ENCODE data around the gene COL23A1.
"Not testable (repeated sequence)": the region's sequence is repeated elsewhere in the genome, so short reads cannot be mapped to it uniquely, and the experiment has no call there.

The COL23A1 gene

DNA sequence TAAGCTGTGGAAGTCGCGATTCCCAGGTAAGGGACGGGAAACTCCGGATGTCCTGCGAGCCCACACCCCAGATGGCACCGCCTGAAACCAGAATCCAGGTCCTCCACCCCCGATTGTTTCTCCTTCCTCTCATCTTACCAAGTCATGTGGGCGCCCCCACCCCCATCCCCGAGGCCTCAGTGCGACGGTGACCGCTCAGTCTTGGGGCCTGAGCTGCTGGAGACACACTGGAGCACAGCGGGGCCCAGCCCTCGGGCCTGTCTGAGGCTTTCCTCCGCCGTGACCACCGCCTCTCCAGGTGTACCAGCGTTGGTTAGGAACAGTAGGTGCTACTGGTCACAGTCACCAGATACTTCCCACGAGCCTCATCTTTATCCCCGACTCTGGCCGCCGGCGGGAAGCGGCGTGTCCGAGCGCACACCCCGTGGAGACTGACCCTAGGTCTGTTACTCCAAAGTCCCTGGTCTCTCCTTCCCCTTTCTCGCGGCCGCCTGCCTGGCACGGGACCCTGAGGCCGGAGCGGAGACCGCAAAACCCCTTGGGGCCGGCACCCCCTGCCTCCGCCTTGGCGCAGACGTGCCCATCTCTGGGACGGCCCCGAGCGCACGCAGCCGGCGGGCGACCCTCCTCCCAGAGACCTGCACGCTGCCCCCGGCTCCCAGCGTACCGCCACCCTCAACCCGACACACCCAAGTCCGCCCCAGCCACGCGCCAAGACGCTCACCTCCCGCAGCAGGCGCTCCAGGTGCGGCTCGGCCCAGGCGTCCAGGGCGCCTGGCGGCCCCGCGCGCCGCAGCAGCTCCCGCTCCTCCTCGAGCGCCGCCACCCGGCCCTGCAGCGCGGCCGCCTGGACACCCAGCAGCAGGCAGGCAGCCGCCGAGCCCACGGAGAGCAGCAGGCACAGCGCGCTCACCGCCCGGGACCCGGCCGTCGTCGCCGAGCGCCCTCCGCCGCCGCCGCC lies 733 bp downstream of the COL23A1 start:
- DNase-seq (ENCODE audit: extremely low read depth in 1 of 2, low read depth in 1 of 2), result no peak

DNA sequence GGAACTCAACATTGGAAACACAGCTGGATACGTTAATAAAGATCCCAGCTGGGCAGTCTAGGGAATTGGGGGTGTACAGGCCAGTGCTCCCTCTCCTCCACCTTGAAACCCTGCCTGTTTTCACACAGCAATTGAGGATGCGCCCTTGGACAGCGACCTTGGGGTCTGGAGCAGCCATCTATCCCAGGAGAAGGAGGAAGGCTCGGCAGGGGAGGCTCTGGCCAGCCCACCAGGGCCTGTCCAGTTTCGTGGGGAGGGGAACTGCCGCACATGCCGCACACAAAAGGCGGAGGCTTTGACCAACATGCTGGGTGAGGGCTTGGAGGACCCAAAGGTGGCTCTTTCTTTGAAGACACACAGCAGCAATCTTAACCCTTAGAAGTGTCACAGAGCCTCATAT lies 1.4 kb downstream of the COL23A1 start:
- DNase-seq (ENCODE audit: extremely low read depth in 1 of 2, low read depth in 1 of 2), result no peak

DNA sequence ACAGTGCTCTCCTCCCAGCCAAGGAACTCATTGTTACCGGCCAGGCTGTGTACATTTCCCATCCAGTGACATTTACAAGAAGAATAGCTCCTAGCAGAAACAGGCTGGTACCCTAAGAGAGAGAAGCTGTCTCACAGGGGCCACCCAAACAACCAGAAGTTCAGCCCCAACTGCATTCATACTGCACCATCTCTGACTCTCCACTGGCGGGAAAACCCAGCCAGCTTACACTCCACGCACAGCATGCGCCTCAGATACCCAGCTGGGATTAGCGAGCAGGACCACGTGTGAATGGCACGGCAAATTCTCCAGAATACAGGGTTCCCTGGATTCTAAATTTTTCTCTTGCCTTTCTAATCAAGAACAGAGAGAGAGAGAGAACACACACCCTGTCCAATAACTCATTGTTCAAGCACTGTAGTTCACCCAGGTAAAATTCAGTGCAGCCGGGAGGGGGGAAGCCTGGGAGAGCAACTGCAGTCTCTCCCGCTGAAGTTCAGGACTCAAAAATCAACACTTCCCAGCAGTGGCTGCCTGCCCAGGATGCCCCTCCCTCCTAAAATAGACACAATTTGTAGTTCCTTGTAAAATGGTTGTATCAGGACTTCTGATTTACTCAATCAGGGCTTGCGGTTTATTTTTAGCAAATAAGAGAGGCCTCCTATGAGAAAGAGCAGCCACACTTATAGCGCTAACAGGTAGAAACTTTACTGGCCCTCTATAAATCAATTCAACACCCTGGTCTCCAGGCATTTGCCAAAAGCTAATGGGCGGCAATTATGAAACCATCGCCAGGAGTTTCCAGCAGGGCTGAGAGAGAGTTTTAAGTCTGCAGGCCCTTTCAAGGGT lies 2.2 kb downstream of the COL23A1 start:
- DNase-seq (ENCODE audit: extremely low read depth in 1 of 2, low read depth in 1 of 2), result no peak

DNA sequence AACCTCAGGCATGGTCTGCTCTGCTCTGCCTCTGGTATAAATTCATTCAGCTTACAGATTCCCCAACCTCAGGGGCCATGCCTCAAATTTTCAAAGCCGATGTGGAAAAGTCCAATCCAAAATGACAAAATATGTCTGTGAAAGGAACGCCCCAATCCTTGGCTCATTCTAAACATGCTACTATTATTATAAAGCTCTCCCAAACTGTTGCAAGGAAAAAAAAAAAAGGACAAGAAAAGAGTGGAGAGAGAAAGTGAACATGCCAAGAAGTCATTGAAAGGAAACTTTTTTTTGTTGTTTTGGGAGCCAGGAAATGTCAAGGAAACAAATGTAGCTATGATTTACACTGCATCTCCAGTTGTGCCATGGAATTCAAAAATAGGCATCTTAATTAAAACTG lies 3.8 kb downstream of the COL23A1 start:
- no peak for DNase-seq (ENCODE audit: extremely low read depth in 1 of 2, low read depth in 1 of 2)

DNA sequence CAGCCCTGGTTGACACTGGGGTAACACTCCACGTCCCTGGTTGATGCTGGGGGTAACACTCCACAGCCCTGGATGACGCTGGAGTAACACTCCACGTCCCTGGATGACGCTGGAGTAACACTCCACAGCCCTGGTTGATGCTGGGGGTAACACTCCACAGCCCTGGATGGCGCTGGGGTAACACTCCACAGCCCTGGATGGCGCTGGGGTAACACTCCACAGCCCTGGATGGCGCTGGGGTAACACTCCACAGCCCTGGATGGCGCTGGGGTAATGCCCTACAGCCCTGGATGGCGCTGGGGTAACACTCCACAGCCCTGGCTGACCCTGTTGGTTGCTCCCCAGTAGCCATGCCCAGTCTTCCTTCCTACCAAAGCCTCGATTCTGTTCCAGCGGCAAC lies 4.8 kb downstream of the COL23A1 start:
- not testable (repeated sequence) for DNase-seq (ENCODE audit: extremely low read depth in 1 of 2, low read depth in 1 of 2)

DNA sequence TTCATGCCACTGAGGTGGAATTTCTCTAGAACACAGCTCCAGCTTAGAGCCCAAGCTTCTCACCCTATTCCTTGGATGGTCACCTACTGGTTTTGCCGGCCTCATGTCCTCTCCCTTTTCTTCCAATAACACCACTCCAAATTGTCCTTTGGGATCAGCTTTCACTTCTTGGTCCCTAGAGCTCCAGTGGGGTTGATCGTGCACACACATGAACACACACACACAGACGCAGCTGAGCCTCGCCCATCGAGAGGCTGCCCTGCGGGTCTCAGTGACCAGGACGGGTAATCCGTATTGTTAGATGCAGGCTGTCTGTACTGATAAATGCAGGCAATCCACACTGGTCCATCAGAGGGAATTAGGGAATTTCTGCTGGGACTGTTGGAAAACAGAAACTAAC lies 6.9 kb downstream of the COL23A1 start:
- no peak for DNase-seq (ENCODE audit: extremely low read depth in 1 of 2, low read depth in 1 of 2)

DNA sequence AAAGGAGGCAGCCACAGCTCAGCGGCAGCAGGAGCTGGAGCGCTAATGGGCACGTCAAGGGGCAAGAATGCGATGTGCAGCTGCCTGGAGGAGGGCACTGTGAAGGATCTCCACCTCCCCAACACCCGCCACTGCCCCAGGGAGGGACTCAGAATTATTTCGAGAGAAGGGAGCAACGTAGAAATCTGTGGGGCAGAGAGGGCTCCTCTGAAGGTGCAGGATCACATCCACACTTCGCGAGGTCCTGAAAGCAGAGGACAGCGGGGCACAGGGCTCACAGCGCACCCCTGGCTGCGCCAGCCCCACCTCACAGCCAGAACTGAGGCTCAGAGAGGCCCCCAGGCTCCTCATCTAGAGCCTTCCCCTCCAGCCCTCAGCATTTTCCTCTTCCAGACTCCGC lies 7.9 kb downstream of the COL23A1 start:
- no peak for DNase-seq (ENCODE audit: extremely low read depth in 1 of 2, low read depth in 1 of 2)

DNA sequence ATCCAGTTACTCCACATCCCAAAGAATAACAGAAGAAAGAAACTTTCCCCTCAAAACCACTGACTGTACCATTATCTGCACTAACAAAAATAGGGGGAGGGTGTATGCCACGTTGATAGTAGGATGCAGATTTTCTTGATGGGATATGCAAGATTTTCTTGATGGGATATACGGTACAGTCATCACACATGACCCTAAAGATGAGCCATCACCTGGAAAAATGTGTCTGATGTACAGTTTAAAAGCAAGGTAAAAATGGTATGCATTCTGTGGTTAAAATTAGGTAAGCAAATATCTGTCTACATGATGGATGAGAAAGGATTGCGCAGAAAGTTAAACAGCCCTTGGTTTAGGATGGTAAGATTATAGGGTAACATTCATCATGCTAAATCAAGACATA lies 8.6 kb downstream of the COL23A1 start:
- no peak for DNase-seq (ENCODE audit: extremely low read depth in 1 of 2, low read depth in 1 of 2)

DNA sequence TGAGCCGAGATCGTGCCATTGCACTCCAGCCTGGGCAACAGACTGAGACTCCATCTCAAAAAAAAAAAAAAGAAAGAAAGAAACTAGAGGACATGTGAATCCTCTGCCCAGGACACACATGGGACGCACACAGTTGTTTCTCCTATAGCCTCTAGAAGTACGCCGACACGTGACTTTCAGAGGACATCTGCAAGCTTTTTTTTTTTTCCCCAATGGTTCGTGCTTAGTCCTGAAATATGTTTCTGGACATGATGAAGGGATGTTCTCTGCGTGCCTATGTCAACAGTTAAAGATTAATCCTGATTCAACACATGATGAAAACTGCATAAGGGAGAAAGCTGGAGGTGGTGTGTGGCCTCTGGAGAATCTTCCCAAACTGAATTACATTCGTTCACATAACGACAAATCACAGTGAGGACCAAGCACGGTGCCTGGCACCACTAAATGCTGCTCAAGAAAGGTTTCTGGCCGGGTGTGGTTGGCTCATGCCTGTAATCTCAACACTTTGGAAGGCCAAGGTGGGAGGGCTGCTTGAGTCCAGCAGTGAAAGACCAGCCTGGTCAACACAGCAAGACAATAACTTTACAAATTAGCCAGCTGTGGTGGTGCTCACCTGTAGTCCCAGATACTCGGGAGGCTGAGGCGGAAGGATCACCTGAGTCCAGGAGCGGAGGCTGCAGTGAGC lies 9.8 kb downstream of the COL23A1 start:
- no peak for DNase-seq (ENCODE audit: extremely low read depth in 1 of 2, low read depth in 1 of 2)

DNA sequence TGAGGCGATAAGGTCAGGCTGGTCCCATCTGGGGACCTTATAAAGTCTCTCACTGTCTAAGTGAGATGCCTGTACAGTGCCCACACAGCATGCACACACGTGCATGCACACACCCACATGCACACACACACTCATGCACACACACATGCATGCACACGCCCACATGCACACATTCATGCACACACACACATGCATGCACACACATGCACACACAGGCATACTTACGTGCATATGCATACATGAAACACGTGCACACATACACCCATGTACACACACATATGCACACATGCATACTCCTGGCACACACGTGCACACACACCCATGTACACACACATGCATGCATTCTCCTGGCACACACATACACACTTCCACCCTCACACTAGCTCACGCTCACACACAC lies 12.2 kb downstream of the COL23A1 start:
- no peak for DNase-seq (ENCODE audit: extremely low read depth in 1 of 2, low read depth in 1 of 2)

DNA sequence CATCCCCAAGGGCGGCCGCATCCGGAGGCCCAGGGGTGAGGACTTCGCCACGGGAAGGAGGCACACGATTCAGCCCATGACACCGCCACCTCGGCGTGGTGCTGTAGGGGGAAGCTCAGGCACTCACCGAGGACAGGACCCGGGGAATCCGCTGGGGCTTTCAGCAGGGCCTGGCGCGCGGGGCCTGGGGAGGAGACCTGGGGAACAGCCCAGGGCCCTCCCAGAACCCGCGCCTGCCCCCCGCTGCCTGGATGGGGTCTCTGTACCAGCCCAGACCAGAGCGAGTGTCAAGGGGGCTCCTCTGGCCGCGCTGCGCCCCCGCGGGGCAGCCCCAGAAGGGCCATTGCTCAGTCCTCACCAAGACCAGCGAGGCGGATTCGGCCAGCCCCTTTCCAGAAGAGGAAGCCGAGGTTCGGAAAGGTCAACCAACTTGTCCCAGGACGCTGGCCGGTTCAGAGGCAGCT lies 12.8 kb downstream of the COL23A1 start:
- DNase-seq (ENCODE audit: extremely low read depth in 1 of 2, low read depth in 1 of 2), result no peak

DNA sequence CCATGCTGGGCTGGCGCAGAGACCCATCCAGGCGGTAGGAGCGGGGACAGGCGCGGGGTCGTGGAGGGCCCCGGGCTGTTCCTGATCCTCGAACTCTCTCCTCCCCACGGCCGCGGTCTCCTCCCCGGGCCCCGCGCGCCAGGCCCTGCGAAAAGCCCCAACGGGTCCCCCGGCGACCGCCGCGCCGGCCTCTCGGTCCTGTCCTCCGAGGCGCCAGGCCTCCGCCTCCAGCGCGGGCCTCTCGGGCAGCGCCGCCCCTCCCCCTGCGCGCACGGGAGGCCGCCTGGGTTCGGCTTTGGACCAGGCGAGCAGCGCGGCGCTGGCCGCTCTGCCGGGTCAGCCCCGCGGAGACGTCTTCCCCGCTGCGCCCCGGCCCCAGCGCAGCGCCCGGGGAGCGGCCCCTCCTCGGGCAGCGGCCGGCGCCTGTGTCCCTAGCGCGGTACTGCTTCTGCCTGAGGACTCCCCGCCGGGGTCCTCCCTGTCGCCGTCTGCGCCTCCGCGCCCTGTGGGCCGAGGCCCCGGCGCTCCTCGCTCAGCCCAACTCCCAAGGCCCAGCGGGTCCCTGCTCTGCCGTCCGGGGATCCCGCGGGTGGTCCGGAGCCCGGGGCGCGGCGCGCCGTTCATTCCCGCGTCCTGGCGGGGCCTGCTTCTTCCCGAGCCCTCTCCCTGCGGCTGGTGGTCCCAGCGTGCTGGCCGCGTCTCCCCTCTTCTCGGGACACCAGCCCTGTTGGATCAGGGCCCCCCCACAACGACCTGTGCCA lies 13.4 kb downstream of the COL23A1 start:
- no peak for DNase-seq (ENCODE audit: extremely low read depth in 1 of 2, low read depth in 1 of 2)

DNA sequence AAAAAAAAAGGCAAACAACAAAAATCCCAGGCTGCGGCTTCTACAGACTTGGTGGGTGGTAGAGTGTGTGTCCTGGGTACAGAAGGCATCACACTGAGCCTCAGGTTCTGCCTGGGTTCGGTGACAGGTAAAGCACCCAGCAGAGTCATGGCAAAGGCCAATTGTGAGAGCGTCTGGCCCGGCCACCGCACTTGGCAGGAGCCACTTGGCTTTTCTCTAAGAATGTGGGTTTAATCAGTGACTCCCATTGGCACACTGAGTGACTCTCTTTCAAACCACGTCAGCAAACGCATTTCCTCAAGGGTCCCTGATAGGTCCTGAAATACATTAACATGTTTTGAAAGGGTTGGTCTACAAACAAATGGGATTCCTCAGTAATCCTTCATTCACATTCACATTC lies 17.0 kb downstream of the COL23A1 start:
- no peak for DNase-seq (ENCODE audit: extremely low read depth in 1 of 2, low read depth in 1 of 2)

DNA sequence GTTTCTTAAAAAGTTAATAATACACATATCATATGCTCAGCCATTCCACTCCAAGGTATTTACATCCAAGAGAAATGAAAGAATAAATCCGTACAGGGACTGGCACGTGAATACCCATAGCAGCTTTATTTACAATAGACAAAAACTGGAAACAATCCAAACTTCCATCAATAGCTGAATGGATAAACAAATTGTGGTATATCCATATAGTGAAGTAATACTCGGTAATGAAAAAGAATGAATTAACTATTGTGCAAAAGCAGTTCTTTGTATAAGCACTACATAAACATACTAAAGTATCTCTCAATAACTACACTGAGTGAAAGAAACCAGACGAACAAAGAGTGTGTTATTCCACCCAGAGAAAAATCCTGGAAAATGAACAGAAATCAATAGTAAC lies 17.6 kb downstream of the COL23A1 start:
- DNase-seq (ENCODE audit: extremely low read depth in 1 of 2, low read depth in 1 of 2), result no peak

DNA sequence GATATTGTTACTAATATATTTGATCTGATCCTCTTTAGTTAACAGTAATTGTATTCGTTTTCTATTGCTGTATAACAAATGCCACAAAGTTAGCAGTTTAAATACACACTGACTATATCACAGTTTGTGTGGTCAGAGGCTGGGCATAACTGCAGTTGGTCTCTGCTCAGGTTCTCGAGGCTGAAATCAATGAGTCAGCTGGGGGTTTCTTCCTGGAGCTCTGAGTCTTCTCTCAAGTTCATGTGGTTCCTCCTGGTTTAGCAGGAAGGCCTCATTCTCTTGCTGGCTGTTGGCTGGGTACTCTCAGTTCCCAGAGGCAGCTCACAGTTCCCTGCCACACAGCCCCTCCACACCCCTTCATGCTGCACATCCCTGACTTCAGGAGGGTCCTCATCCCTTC lies 20.7 kb downstream of the COL23A1 start:
- DNase-seq (ENCODE audit: extremely low read depth in 1 of 2, low read depth in 1 of 2), result no peak

DNA sequence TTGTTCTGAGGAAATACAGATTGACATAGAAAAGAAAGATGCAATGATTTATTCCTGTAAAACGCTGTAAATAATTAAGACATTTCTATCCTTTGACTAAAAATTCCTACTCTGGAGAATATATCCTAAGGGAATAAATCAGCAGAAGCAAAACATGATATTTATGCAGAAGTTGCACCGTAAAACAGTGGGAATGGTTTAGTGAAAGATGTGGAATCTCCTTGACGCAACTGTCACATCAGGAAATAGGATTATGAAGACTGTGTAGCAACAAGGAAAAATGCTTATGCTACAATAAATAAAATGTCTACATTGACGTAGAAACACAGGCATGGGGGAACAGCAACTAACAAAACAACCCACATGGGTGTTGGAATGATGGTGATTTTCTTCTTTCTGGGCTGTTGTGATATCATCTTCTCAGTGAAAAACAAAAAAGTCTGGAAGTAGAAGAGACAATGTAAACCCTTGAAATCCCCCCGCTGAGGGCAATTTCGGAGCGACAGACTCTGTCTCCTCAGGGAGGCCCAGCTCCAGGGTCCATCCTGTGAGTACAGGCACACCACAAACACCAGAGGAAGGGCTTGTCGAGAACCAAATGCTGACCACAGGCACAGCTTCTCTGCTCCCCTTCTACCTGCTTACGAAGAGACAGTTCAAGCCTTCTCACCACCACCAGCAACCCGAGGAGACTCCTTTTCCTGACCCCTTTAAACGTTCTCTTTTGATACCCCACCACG lies 25.2 kb downstream of the COL23A1 start:
- DNase-seq (ENCODE audit: extremely low read depth in 1 of 2, low read depth in 1 of 2), result no peak

DNA sequence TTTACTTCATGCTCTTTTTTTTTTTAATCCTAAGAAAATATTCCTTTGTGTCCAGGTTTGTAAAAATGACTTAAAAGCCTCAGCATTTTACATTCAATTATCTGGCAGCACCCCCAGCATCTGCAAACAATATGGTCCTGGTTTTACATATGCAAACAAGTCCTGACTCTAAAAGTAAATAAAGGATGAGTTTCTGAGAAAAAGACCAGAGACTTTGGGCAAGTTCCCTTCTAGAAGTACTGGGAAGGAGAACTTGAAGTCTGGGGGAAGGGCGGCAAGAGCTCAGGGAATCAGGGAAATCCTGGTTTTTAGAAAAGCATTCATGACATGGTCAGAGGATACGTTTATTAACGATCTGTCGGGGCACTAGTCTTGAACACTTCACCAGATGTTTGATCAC lies 25.8 kb downstream of the COL23A1 start:
- no peak for DNase-seq (ENCODE audit: extremely low read depth in 1 of 2, low read depth in 1 of 2)

DNA sequence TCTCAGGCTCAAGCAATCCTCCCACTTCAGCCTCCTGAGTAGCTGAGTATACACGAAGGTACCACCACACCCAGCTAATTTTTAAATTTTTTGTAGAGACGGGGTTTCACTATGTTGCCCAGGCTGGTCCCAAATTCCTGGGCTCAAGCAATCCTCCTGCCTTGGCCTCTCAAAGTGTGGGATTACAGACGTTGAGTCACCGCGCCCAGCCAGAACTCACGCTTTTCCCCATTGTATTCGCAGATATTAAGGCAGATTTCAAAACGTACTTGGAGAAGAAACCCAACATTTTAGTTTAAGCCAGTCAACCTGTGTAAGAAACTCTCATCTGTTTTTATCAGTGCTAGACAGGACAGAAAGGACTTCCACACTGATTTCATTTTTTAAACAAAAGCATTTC lies 26.6 kb downstream of the COL23A1 start:
- DNase-seq (ENCODE audit: extremely low read depth in 1 of 2, low read depth in 1 of 2), result no peak

DNA sequence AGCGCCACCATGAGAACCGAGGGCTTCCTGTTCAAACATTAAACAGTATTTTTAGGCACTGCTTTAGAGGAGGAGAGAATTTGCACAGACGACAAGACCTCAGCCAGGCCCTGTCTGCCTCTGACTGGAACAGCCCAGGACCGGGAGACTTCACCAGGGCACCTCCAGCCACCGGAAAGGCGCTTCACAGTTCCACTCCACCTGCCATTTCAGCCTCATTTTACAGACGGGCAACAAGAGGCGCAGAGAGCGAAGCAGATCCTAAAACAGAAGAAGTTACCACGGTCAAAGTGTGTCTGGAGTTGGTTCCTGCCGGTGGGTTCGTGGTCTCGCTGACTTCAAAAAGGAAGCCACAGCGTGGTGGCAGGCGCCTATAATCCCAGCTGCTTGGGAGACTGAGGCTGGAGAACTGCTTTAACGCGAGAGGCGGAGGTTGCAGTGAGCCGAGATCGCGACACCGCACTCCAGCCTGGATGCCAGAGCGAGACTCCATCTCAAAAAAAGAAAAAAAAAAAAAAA lies 28.4 kb downstream of the COL23A1 start:
- DNase-seq (ENCODE audit: extremely low read depth in 1 of 2, low read depth in 1 of 2), result no peak

DNA sequence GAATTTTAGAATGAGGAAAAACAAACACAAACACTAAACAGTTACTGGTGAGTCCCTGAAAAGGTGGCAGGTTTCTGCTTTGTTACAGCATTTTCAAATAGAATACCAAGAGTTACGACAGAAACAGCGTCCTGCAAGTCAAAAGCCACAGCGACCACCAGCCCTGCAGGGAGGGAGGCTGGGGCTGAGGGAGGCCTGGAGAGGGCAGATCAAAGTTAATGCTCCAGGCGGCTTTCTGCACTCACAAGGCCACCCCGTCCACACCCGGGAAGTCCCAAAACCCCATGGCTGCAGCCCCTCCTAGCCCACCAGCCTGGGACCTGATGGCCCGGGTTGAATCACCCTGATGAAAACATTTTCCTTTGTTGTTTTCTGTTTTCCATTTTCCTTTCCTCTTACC lies 29.3 kb downstream of the COL23A1 start:
- no peak for DNase-seq (ENCODE audit: extremely low read depth in 1 of 2, low read depth in 1 of 2)

Data from stimulated activated CD8-positive, alpha-beta memory T cell treated with anti-CD3 and anti-CD28 coated beads, Interleukin-7, amount 100 ng/mL, for 48 hours (primary cell).